Stimulated activated effector memory CD8-positive, alpha-beta T cell treated with anti-CD3 and anti-CD28 coated beads, Interleukin-12 subunit alpha, Interleukin-12 subunit beta, amount 100 ng/mL, for 72 hours (primary cell): Measurements from ENCODE around the gene PPP1R27.

ENCODE experiments used
- ATAC-seq: fragments of 150-1000 bp; cut with Tn5 transposase; 2 replicates; pipeline ENCODE4 v1.10.0; 2021
- DNase-seq, 2 donors: peaks; one replicate each; pipeline ENCODE4 v3.0.0; 2021 to 2022; ENCODE audit warnings: low spot score in 2 of 2
- H3K27ac Mint-ChIP-seq: one replicate; pipeline ENCODE4 v1.8.0; 2022; ENCODE audit warnings: mild to moderate bottlenecking, mixed read lengths
- H3K36me3 Mint-ChIP-seq: one replicate; pipeline ENCODE4 v1.8.0; 2022; ENCODE audit warnings: mild to moderate bottlenecking, mixed read lengths
- H3K4me1 Mint-ChIP-seq: one replicate; pipeline ENCODE4 v1.8.0; 2022; ENCODE audit warnings: mixed read lengths
- H3K4me3 Mint-ChIP-seq: one replicate; pipeline ENCODE4 v1.8.0; 2022; ENCODE audit warnings: mild to moderate bottlenecking, mixed read lengths
- H3K9me3 Mint-ChIP-seq: one replicate; pipeline ENCODE4 v1.8.0; 2022; ENCODE audit warnings: mixed read lengths

The PPP1R27 gene

GRCh38 chr17:81838753-81839255 lies 4.0 kb upstream of the PPP1R27 start:
- Mint-ChIP-seq H3K36me3 (peaks cover 24% of the 10 kb centered on the region), H3K4me1 (no peaks in the 10 kb centered on the region), H3K9me3 (no peaks in the 10 kb centered on the region), H3K27ac (no peak overlapping the region), H3K4me3 (no peak overlapping the region)
- ATAC-seq = no peak
- DNase-seq = no peak

GRCh38 chr17:81837641-81838040 lies 2.8 kb upstream of the PPP1R27 start:
- ATAC-seq = no peak
- H3K9me3 Mint-ChIP-seq = no peaks in the 10 kb centered on the region
- no peak overlapping the region for H3K4me3 Mint-ChIP-seq
- no peak overlapping the region for H3K27ac Mint-ChIP-seq
- peaks cover 18% of the 10 kb centered on the region for H3K36me3 Mint-ChIP-seq
- H3K4me1 Mint-ChIP-seq = peaks cover under 1% of the 10 kb centered on the region
- DNase-seq = no peak

- ATAC-seq = no peak
- DNase-seq = no peak
- Mint-ChIP-seq H3K27ac (peak overlapping the region; percentile 84), H3K36me3 (peaks cover 17% of the 10 kb centered on the region), H3K9me3 (no peaks in the 10 kb centered on the region), H3K4me1 (peaks cover 22% of the 10 kb centered on the region), H3K4me3 (peak overlapping the region; percentile 98)
Observed at GRCh38 chr17:81833921-81834830, 674 bp downstream of the PPP1R27 start.

- Mint-ChIP-seq H3K4me1 (peaks cover 26% of the 10 kb centered on the region), H3K4me3 (peak within 1 kb of the TSS; percentile 98), H3K9me3 (no peaks in the 10 kb centered on the region), H3K27ac (peak within 1 kb of the TSS; percentile 97), H3K36me3 (peaks cover 17% of the 10 kb centered on the region)
- ATAC-seq (peak; percentile 82), DNase-seq (peak; percentile 94 to 97)
Observed at GRCh38 chr17:81833160-81833920, 1.5 kb downstream of the PPP1R27 start, which contains the start of gene MCRIP1. TSS of gene MCRIP1 (minus strand) at chr17:81833291. CDS start at chr17:81824506, 8,785 bp downstream.

- DNase-seq = no peak
- no peaks in the 10 kb centered on the region for H3K9me3 Mint-ChIP-seq
- peak overlapping the region; percentile 97 for H3K27ac Mint-ChIP-seq
Observed at GRCh38 chr17:81832608-81833159, 2.2 kb downstream of the PPP1R27 start.

GRCh38 chr17:81831957-81832607 lies 2.8 kb downstream of the PPP1R27 start:
- peaks cover 17% of the 10 kb centered on the region for H3K36me3 Mint-ChIP-seq
- H3K4me3 Mint-ChIP-seq = peak overlapping the region; percentile 98
- H3K4me1 Mint-ChIP-seq = peaks cover 28% of the 10 kb centered on the region
- peak overlapping the region; percentile 97 for H3K27ac Mint-ChIP-seq
- ATAC-seq = peak; percentile 66
- no peaks in the 10 kb centered on the region for H3K9me3 Mint-ChIP-seq
- DNase-seq = peak; percentile 30 to 82

More at GRCh38 chr17:81832608-81833159, 2.2 kb downstream of the PPP1R27 start:
- peaks cover 17% of the 10 kb centered on the region for H3K36me3 Mint-ChIP-seq
- peak; percentile 69 for ATAC-seq
- H3K4me1 Mint-ChIP-seq = peaks cover 28% of the 10 kb centered on the region
- peak overlapping the region; percentile 98 for H3K4me3 Mint-ChIP-seq

- ATAC-seq (peak; percentile 2), DNase-seq (peak in 1 of 2 donors; percentile 68)
- H3K36me3 Mint-ChIP-seq = peaks cover 17% of the 10 kb centered on the region
- peak overlapping the region; percentile 97 for H3K27ac Mint-ChIP-seq
- peaks cover 28% of the 10 kb centered on the region for H3K4me1 Mint-ChIP-seq
- H3K4me3 Mint-ChIP-seq = peak overlapping the region; percentile 98
- H3K9me3 Mint-ChIP-seq = no peaks in the 10 kb centered on the region
Observed at GRCh38 chr17:81831563-81831956, 3.3 kb downstream of the PPP1R27 start.

- H3K27ac Mint-ChIP-seq = no peak overlapping the region
- H3K4me3 Mint-ChIP-seq = peak overlapping the region; percentile 98
- H3K9me3 Mint-ChIP-seq = no peaks in the 10 kb centered on the region
- peaks cover 35% of the 10 kb centered on the region for H3K4me1 Mint-ChIP-seq
- ATAC-seq (no peak), DNase-seq (no peak)
- H3K36me3 Mint-ChIP-seq = peaks cover 21% of the 10 kb centered on the region
Observed at GRCh38 chr17:81829858-81830257, 5.0 kb downstream of the PPP1R27 start.

GRCh38 chr17:81828656-81829055 lies 6.2 kb downstream of the PPP1R27 start:
- ATAC-seq (no peak), DNase-seq (no peak)
- H3K36me3 Mint-ChIP-seq = peaks cover 17% of the 10 kb centered on the region
- no peak overlapping the region for H3K4me3 Mint-ChIP-seq
- H3K27ac Mint-ChIP-seq = peak overlapping the region; percentile 54
- H3K4me1 Mint-ChIP-seq = peaks cover 35% of the 10 kb centered on the region
- no peaks in the 10 kb centered on the region for H3K9me3 Mint-ChIP-seq

GRCh38 chr17:81825841-81826466 lies 8.9 kb downstream of the PPP1R27 start:
- H3K4me3 Mint-ChIP-seq = no peak overlapping the region
- ATAC-seq (no peak), DNase-seq (no peak)
- peaks cover 4% of the 10 kb centered on the region for H3K36me3 Mint-ChIP-seq
- peak overlapping the region; percentile 66 for H3K27ac Mint-ChIP-seq
- H3K9me3 Mint-ChIP-seq = no peaks in the 10 kb centered on the region
- H3K4me1 Mint-ChIP-seq = peaks cover 30% of the 10 kb centered on the region

- H3K4me3 Mint-ChIP-seq = no peak overlapping the region
- H3K4me1 Mint-ChIP-seq = peaks cover 25% of the 10 kb centered on the region
- peaks cover 4% of the 10 kb centered on the region for H3K36me3 Mint-ChIP-seq
- no peaks in the 10 kb centered on the region for H3K9me3 Mint-ChIP-seq
- ATAC-seq (no peak), DNase-seq (no peak)
- H3K27ac Mint-ChIP-seq = no peak overlapping the region
Observed at GRCh38 chr17:81824595-81824994, 10.3 kb downstream of the PPP1R27 start.

- no peak overlapping the region for H3K27ac Mint-ChIP-seq
- no peak for ATAC-seq
- peaks cover 4% of the 10 kb centered on the region for H3K36me3 Mint-ChIP-seq
- peaks cover 22% of the 10 kb centered on the region for H3K4me1 Mint-ChIP-seq
- DNase-seq = no peak
- H3K4me3 Mint-ChIP-seq = no peak overlapping the region
- H3K9me3 Mint-ChIP-seq = no peaks in the 10 kb centered on the region
Observed at GRCh38 chr17:81823820-81824550, 10.9 kb downstream of the PPP1R27 start.

GRCh38 chr17:81822996-81823819 lies 11.6 kb downstream of the PPP1R27 start:
- Mint-ChIP-seq H3K9me3 (no peaks in the 10 kb centered on the region), H3K36me3 (peaks cover 4% of the 10 kb centered on the region), H3K4me1 (peaks cover 16% of the 10 kb centered on the region), H3K4me3 (no peak overlapping the region), H3K27ac (no peak overlapping the region)
- DNase-seq (no peak), ATAC-seq (no peak)
